Activated gamma-delta T cell (primary cell): ENCODE data around the gene CXCL17.
"Not testable (repeated sequence)": the region's sequence is repeated elsewhere in the genome, so short reads cannot be mapped to it uniquely, and the experiment has no call there.

Experiments used
- DNase-seq: peaks from one replicate; lab custom pipeline; 2025; lab: John Stamatoyannopoulos, UW

Gene CXCL17

GRCh38 chr19:42466521-42467182, 23.9 kb upstream of the CXCL17 start:
- no peak for DNase-seq

GRCh38 chr19:42465827-42466280, 23.1 kb upstream of the CXCL17 start:
- DNase-seq: no peak

- no peak for DNase-seq
Observed at GRCh38 chr19:42461700-42462324, 19.1 kb upstream of the CXCL17 start.

DNA sequence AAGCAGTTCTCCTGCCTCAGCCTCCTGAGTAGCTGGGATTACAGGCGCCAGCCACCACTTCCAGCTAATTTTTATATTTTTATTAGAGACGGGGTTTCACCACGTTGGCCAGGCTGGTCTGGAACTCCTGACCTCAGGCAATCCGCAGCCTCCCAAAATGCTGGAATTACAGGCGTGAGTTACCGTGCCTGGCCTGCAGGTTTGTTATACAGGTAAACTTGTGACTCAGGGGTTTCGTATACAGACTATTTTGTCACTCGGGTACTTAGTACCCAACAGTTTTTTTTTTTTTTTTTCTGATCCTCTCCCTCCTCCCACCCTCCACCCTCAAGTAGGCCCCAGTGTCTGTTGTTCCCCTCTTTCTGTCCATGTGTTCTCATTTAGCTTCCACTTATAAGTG, 18.5 kb upstream of the CXCL17 start:
- DNase-seq: not testable (repeated sequence)

DNA sequence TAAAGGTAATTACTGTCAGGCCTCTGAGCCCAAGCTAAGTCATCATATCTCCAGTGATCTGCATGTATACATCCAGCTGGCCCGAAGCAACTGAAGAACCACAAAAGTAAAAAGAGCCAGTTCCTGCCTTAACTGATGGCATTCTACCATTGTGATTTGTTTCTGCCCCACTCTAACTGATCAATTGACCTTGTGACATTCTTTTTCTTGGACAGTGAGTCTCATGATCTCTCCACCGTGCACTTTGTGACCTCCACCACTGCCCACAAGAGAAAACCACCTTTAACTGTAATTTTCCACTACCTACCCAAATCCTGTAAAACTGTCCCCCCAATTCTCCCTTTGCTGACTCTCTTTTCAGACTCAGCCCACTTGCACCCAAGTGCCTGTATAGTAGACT, 17.2 kb upstream of the CXCL17 start:
- no peak for DNase-seq

- no peak for DNase-seq
Observed at GRCh38 chr19:42455621-42456081, 12.9 kb upstream of the CXCL17 start.

- no peak for DNase-seq
Observed at GRCh38 chr19:42455086-42455485, 12.3 kb upstream of the CXCL17 start.

DNA sequence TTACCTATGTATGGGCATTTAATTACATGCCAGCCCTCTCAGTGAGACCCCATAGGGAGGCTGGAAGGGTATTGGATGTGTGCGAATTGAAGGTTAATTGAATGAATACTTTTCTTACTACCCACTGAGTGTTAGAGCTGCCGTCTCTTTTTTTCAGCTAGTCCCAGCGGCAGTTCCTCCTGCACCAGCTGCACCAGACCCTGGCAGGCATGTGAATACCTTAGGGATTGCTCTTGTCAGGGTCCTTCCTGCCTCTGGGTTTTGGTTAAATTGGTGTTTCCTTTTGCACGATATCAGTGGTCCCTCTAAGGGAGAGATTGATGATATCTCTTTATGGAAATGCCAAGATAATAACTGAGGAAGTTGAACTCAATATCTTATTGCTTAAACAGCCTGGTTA, 9.8 kb upstream of the CXCL17 start:
- DNase-seq: no peak

DNA sequence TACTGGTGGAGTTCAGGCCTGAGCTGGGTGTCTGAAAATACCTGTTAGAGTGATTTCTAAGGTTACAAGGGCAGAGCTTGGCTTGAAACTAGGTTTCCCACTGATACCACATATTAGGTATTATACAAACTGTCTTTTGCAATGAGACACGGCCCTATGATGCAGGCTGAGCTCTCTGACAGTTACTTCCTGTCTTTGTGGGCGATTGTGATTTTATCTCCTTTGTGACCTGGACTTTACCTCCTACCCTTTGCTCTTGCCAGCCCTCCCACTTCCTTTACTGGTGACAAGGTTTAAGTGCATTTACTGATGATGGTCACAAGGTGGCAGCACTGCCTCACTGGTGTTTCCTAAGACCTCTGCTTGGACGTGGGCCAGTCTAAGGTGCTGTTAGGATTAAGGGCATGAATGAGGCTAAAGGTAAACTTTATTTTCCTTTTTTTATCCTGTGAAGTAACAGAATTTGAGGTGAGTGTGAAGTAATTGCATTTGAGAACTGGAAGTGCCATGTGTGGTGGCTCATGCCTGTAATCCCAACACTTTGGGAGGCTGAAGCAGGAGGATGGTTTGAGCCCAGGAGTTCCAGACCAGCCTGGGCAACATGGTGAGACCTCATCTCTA, 7.7 kb upstream of the CXCL17 start:
- DNase-seq: no peak

DNA sequence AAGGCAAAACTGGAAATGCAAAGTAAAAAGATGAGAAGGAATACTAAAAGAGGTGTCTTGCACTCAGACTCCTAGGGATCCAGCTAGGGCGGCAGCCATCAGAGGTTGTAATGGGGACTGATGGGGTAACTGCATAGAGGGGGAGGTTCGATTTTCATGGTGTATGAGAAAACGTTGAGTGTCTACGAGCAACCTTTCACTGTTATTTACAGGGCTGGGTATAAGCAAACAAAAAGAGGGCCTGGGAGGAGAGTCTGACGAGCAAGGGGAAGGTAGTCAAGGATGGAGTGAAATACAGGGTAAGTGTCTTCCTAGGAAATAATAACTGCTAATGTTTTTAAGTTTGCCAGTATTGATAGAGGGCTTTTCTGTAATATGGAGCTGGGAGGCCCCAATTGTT, 5.6 kb upstream of the CXCL17 start:
- DNase-seq: not testable (repeated sequence)

GRCh38 chr19:42445948-42446347, 3.2 kb upstream of the CXCL17 start:
- DNase-seq: no peak

GRCh38 chr19:42443944-42444398, 1.2 kb upstream of the CXCL17 start:
- DNase-seq: no peak

DNA sequence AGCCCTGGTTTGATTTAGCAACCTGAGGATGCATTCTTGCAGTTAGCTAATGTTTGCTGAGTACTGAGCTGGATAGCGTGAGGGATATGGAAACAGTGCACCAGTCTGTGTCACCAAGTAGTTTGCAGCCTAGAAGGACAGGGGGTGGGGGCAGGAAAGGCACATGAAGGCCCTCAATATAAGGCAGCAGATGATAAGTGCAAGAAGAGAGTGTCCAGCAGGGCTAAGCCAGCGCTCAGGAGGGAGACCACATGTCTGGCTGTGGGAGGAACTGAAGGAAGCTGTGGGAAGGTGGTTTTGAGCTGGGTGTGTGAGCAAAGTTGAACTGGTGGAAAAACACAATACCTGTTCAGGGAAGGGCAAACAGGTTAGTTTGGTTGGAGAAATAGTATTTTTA, 1.7 kb downstream of the CXCL17 start:
- no peak for DNase-seq

- peak; percentile 45 for DNase-seq
Observed at GRCh38 chr19:42440357-42441048, 2.2 kb downstream of the CXCL17 start.

- DNase-seq: no peak
Observed at GRCh38 chr19:42436006-42436405, 6.7 kb downstream of the CXCL17 start.

DNA sequence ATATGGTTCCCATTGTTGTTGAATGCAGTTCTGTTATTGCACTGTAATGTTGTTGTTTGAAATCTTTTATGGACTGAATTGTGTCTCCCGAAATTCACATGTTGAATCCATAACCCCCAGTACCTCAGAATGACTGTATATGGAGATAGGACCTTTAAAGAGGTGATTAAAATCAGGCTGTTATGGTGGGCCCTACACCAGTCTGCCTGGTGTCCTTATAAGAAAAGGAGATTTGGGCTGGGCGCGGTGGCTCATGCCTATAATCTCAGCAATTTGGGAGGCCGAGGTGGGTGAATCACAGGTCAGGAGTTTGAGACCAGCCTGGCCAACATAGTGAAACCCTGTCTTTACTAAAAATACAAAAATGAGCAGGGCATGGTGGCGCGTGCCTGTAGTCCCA, 7.4 kb downstream of the CXCL17 start:
- no peak for DNase-seq

GRCh38 chr19:42433503-42434260, 9.1 kb downstream of the CXCL17 start:
- DNase-seq: no peak

DNA sequence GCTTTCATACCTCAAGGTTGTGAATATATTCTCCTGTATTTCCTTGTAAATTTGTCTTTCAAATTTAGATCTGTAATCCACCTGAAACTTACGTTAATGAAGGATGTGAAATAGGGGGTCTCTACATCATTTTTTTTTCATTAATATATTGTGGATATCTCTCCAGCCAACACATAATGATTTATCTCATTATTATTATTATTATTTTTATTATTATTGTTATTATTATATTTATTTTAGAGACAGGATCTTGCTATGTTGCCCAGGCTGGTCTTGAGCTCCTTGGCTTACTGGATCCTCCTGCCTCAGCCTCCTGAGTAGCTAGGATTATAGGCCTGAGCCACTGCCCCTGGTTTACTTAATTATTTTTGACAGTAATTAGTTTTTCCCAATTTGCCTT, 11.3 kb downstream of the CXCL17 start:
- no peak for DNase-seq

GRCh38 chr19:42428676-42429075, 14.1 kb downstream of the CXCL17 start:
- DNase-seq: no peak

DNA sequence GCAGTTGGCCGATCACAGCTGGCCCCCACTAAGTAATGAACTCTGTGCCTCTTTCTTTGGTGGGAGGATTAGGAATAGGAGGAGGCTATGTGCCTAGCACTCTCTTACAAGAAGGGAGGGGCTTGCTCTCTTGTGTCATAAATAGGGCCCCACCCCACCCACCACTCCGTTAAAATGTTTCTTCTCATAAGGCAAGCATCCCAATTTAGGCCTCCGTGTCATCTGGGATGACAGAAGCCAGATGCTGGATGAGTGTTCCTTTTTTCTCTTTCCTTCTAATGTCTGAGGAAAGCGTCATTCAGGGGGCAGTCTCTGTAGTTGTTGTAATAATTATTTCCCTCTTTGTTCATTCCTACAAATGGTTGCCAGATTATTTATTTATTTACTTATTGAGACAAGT, 15.4 kb downstream of the CXCL17 start, which contains the start of gene LIPE:
LIPE (minus strand) TSS at position 76 of the 400 bp plus-strand sequence. CDS start 239 bp downstream, outside the sequence.
- no peak for DNase-seq

DNA sequence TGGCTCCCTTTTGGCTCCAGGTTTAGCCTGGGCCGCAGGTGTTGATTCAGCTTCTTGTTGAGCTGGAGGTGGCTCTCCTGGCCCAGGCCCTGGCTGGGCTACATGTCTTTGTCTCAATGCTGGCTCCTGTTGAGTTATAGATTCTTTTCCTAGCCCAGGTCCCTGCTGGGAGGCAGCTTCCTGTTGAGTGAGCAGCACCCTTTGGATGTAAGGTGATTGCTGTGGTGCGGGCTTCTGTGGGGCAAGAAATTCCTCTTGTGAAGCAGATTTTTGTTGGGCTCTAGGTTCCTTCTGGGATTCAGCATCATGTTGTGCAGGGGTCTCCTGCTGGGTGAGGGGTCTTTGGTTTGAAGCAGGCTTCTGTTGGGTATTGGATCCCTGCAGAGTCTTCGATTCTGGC, 16.1 kb downstream of the CXCL17 start:
- DNase-seq: no peak

DNA sequence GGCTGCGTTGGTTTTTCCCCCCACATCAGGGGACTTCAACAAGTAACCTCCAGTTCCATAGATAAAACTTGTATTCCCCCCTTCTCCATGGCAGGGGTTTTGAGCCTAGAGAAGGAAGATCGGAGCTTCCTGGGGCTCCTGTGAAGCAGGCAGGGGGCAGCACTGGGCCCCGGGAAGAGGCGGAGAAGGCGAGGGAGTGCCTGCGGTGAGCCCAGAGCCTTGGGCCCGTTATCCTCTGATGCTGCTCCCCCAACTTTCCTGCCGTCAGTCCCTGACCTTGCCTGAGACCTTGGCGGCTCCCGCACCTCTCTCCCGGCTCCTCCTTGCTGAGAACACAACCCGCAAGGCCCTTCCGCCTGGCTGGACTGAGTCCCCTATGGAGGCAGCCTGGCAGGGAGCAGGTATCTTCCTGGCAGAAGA, 18.0 kb downstream of the CXCL17 start:
- DNase-seq: no peak
